IMR-90 (cell line): ENCODE results near the gene IGF1R.

Source experiments
- CEBPB ChIP-seq: IDR thresholded peaks from 2 replicates; pipeline ENCODE4 v1.6.1; 2012; ENCODE audit warnings: low read depth, low read length, improper control_type of control experiment
- CHD1 ChIP-seq: IDR thresholded peaks from 2 replicates; pipeline ENCODE4 v1.6.1; 2012; ENCODE audit warnings: low read depth, low read length, improper control_type of control experiment
- CTCF ChIP-seq: conservative IDR thresholded peaks from 2 replicates; pipeline ENCODE4 v1.5.1; 2012; ENCODE audit warnings: mild to moderate bottlenecking, low read depth, low read length, improper control_type of control experiment
- MAFK ChIP-seq: IDR thresholded peaks from 2 replicates; pipeline ENCODE4 v1.6.1; 2012; ENCODE audit warnings: low read depth, low read length, improper control_type of control experiment
- POLR2A ChIP-seq: IDR thresholded peaks from 2 replicates; pipeline ENCODE4 v1.6.1; 2012; ENCODE audit warnings: mild to moderate bottlenecking, low read depth, low read length

- no peak for TF ChIP-seq CTCF
- TF ChIP-seq POLR2A: no peak
- no peak for TF ChIP-seq MAFK
- no peak for TF ChIP-seq CHD1
- no peak for TF ChIP-seq CEBPB
Measured at GRCh38 chr15:98617328-98617980, 30.9 kb upstream of the IGF1R start.
